ENCODE data around the gene USP5.

- TF ChIP-seq MAX (IDR thresholded peaks at IDR 0.05; ENCODE audit: insufficient read depth, insufficient read length) (peak; percentile 38), CTCF (IDR thresholded peaks at IDR 0.05; ENCODE audit: extremely low read depth in 1 of 2, insufficient read depth in 1 of 2, low read depth in 1 of 2, low read length in 2 of 2) (no peak), POLR2AphosphoS5 (IDR thresholded peaks at IDR 0.05; ENCODE audit: insufficient read depth, low read depth, low read length) (peak; percentile 34), EZH2 (IDR thresholded peaks at IDR 0.05; ENCODE audit: borderline replicate concordance, low read depth, low read length, severe bottlenecking) (no peak), POLR2A (IDR thresholded peaks at IDR 0.05; ENCODE audit: low read depth, low read length) (peak; percentile 50), JUN (IDR thresholded peaks at IDR 0.05; ENCODE audit: borderline replicate concordance, insufficient read depth, insufficient read length, low read depth) (no peak), MYC (IDR thresholded peaks at IDR 0.05; ENCODE audit: low read depth, low read length) (no peak)
Measured at GRCh38 chr12:6827437-6827911, 24.5 kb upstream of the USP5 start.
